ENCODE measurements around the gene RANBP17.
A peak's percentile ranks its signal among the peaks of the same experiment; 100 is the strongest.

The RANBP17 gene

DNA sequence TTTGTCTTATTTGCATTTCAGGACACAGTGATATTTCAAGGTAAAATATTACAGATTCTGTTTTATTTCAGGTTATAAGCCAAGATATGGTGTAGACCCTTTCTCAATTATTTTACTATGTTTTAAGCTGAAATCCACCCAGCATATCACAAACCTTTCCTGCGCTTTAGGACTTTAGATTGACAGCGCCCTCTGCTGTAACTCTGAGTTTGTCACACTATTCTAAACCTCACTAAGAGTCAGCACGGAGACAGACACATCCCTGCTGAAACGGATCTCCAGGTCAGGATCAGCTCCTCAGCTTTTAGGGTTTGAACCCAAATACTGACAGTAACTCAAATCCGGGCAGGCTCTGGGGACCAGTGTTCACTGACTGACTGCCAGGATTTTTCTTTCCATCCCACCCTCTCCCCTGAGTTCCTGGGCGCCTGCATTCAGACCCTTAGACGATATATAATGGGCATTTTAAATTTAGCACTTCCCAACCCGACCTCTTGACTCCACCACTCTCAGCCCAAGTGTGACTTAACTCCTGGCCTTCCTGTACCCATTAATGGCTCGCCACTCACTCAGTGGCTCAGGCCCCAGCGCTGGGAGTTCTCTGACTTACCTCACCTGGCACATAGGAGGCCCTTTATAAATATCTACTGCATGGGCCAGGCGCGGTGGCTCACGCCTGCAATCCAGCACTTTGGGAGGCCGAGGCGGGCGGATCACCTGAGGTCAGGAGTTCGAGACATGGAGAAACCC is 480.7 kb downstream of the RANBP17 start:
- TF ChIP-seq FOXM1 (IDR thresholded peaks at IDR 0.05; ENCODE audit: borderline replicate concordance) (no peak), SP1 (IDR thresholded peaks at IDR 0.05) (no peak), LEF1 (IDR thresholded peaks at IDR 0.05; ENCODE audit: borderline replicate concordance) (no peak)
- TF ChIP-seq, protein P1, sequence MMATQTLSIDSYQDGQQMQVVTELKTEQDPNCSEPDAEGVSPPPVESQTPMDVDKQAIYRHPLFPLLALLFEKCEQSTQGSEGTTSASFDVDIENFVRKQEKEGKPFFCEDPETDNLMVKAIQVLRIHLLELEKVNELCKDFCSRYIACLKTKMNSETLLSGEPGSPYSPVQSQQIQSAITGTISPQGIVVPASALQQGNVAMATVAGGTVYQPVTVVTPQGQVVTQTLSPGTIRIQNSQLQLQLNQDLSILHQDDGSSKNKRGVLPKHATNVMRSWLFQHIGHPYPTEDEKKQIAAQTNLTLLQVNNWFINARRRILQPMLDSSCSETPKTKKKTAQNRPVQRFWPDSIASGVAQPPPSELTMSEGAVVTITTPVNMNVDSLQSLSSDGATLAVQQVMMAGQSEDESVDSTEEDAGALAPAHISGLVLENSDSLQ (IDR thresholded peaks at IDR 0.05) = peak; percentile 68
- ChIA-PET POLR2A (no interaction called here), CTCF (interaction anchor here (0.5 to 5.0 kb wide), 16 partner anchors 10 to 598 kb away, joined by 3 to 39 read pairs (median 4); partner anchors contain the start of gene TLX3)
- peak; percentile 79 for DNase-seq (ENCODE audit: extremely low spot score)

- TF ChIP-seq L3MBTL2 (conservative IDR thresholded peaks at IDR 0.05) (no peak), ZNF384 (IDR thresholded peaks at IDR 0.05) (no peak)
- ChIA-PET POLR2A (no interaction called here), CTCF (no interaction called here)
- DNase-seq (ENCODE audit: extremely low spot score) = no peak
These were observed 483.3 kb downstream of the RANBP17 start for GRCh38 chr5:171344936-171345608.

Measured in HEK293T (cell line).